ENCODE data around the gene SMAD3.
"Not testable (repeated sequence)": the region's sequence is repeated elsewhere in the genome, so short reads cannot be mapped to it uniquely, and the experiment has no call there.

SMAD3 gene

DNA sequence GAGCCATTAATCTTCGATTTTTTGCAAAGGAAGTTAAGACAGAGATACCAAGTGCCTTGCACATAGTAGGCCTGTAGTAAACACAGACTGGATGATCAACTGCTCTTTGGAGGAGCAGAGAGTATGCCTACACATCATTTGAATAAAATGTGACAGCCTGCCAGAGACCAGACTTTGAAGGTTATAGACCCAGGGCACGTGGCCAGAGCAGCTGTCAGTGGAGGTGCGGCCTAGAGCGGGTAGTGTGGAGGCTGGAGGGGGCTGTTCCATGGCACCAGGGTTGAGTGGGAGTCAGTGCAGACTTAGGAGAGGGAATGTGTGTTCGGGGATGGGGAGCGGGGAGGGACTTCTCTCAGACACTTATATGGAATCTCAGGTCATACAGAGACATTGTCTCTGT, 80.8 kb downstream of the SMAD3 start:
- DNase-seq, result no peak

DNA sequence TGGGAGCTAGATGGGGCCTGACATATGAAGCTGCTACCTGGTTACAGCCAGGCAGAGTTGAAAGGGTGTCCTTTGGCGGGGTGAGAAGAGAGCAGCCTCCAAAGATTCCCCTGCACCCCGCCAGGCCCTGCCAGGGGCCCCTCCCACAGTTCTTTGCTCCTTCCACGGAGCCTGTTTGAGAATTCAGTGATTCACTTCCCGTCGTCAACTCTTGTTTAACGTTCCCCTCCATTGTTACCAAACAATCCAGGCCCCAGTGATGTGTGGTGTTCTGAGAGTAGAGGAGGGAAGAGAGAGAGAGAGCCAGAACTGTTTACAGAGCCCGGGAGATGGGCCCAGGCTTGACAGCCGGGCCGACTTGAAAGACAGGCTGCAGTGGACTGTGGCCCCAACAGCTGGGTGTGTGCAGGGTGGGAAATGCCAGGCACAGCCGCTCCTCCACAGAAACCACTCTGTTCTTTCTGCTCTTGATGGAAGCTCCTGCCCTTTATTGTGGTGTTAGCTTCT, 81.5 kb downstream of the SMAD3 start:
- peak; percentile 79 for DNase-seq

DNA sequence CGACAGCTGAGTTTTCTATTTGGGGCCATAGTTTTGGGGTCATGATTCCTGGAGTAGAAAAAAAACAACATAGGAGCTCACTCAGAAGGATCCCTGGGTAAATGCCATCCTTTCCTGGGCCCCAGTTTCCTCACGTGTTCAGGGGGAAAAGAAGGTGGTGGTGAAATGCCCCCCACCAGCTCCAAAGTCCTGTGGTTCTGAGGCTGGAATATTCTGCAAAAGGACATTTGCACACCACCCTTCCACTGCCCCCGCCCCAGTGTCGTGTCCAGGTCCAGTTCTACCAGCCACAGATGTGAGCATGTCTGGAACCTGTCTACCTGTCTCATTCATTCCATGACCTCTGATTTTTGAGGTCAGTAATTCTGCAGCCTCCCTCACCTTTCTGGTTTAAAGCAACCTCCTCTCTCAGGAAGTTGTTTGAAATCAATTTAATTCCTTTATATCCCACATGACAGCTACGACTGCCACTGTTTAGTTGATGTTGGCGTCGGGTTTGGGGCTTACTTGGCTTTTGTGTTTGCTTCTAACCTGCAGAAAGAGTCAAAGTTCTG, 82.1 kb downstream of the SMAD3 start:
- no peak for DNase-seq

DNA sequence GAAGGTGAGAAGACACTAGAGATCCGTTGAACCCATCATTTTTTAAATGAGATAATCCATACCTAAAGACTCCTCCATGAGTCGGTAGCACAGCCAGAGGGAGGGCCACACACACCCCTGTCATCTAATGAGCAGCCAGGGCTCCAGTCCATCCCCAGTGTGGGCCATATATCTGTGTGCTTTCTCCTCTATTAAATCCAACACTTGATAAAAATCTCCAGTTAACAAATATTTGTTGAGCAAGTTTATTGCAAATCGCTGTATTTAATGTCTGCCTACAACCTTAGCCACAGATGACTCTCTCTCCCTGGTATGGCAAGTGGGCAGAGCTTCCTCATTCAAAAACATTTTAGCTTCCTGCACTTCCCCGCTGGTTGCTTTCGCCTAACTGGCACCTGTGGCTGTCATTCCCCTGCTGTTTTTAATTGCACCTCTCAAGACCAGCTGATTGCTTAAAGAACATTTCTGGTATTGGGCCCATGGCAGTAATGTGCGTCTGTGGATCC, 82.8 kb downstream of the SMAD3 start:
- DNase-seq, result peak; percentile 79

DNA sequence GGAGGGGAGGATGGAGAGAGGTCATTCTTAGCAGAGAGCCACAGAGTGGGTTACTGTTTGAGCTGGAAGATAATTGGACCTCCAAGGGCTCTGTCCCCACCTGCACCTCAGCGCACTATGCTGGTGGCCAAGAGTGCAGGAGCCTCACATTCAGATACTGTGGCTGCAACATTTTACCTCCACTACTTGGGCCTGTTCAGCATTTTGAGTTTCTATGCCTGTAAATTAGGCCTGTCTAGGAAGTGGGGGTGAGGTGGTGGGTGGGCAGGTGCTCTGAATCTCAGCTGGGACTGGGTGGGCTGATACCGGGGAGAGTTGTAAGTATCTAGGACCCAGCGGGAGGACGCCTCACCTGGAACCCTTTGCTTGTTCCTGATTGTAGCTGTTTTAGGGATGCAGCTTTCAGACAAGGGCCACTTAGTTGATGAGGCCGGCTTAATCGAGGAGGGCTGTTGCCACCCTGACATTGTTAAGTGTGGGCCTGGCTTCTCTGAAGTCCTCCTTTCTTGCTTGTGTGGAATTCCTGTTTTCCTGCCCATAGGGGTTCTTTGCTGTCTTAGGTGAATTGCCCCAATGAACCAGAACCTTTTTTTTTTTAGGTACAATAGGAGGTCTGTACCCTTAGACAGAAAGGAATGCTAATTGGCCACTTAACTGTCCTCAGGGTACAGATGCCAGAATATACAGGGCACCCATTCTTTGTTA, 83.8 kb downstream of the SMAD3 start:
- no peak for DNase-seq

DNA sequence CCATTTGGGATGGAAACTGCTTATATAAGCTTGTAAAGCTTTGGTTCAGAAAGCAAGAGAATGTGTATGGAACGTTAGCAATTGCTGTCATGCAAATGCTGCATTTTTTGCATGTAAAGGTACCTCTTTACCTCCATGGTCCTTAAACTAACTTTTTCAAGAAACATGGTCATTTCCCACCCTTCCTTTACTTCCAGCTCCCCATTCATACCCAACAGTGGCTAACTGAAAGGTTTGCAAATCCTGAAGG, 84.3 kb downstream of the SMAD3 start:
- no peak for DNase-seq

DNA sequence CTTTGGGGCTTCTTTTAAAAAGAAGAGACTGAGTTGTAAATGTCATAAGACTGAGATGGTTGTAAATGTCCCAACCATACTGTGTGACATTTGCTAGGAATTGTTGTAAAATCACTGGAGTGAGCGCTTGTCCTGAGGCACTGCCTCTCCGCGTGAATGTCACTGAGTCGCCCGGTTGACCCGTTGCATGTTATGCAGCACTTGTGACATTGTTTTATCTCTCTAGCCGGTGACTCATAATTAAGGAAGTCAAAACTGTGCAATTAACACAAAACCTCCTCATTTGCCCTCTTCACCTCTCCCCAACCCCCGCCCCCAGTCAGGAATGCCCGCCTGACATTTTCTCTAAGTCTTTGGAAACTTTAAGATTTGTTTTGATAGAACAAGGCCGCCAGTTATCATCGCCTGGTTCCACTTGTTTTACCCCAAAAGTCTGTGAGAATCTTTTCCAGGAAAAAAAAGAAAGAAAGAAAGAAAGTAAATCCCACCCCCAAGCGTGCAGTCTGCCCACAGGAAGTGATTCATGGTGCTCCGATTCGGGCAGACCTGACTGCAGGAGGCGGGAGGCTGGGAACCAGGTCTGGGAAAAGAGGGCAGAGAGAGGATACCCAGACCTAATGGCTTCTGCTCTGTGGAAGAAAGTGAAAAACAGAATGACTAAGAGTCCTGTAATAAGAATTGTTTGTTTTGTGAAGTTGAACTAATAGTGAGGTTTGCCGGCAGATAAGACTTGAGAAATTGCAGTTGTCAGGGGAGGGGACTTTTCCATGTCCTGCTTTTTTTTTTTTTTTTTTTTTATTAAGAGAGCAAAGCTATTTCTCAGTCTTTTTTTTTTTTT, 84.8 kb downstream of the SMAD3 start:
- peak; percentile 90 for DNase-seq

DNA sequence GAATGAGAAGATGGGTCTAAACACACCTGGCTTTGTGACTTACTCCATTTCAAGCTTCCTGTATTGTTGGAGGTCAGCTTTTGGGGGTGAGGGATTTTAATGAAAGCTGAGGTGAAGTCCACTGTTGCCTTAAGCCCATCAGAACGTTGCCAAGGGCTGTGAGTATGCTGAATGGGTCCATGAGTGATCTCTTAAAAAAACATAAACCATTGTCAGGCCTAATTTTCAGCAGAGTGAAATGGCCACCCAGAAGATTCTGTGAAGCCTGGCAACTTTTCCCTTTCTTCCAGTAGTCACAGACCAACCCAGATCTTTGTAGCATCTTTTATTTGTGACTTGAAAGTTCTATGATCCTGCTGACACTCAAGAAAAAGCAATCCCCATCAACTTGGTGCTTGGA, 87.0 kb downstream of the SMAD3 start:
- DNase-seq, result no peak

DNA sequence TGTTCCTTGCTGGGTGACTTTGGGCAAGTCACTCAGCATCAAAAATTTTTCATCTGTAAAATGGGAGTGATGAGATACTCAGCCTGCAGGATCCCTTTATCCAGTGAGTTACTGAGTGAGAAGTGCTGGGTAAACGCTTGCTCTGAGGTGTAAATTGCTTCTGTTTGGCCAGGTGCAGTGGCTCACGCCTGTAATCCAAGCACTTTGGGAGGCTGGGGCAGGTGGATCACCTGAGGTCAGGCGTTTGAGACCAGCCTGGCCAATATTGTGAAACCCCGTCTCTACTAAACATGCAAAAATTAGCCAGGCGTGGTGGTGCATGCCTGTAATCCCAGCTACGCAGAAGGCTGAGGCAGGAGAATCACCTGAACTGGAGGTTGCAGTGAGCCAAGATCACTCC, 87.6 kb downstream of the SMAD3 start:
- DNase-seq, result not testable (repeated sequence)

DNA sequence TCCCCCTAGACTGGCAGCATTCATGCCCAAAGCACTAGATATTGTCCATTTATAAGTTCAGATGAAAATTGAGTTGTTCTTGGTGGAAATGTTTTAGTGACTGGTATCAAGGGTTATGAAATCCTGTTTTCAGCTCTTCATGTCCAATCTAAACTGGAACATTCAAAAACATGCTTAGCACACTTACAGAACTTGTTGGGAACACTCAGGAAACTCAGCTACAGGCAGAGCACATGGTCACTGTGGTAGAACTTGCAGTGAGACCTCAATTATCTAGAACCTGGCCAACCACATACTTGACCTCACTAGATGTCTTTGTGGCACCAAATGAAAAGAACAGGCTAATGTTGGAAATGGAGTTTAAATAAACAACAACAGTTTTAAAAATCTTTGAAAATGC, 88.8 kb downstream of the SMAD3 start:
- no peak for DNase-seq

DNA sequence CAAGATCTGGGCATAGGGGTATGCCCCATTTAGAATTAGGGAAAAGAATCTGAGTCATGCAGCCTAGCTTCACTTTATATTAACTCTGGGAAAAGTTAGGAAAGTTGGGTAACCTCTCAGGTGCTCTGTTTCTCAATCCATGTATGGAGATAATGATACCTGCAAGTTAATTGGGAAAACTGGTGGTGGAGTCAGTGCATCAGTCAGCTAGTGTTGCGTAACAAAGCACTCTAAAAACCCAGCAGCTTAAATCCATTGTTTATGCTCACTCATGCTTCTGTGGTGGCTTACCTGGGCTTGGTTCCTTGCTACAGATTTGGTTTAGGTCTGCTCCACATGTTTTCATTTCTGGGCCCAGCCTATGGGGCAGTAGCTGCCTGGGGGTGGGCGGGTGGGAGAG, 91.0 kb downstream of the SMAD3 start:
- DNase-seq, result no peak

DNA sequence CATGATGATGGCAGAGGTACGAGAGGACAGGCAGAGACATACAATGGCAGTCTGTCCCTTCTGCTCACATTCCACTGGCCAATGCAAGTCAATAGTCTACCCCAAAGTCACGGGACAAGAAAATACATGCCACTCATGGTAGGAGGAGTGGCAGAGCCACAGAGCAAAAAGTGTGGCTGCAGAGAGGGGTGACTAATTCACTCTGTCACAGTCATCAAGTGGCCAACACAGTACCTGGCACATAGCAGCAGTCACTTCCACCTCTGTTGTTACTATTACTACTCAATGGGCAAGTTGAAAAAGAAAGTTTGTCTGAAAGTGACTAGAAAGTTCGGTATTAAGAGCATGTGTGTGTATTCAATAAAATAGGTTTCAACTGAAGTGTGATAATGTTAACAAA, 91.4 kb downstream of the SMAD3 start:
- DNase-seq, result no peak

DNA sequence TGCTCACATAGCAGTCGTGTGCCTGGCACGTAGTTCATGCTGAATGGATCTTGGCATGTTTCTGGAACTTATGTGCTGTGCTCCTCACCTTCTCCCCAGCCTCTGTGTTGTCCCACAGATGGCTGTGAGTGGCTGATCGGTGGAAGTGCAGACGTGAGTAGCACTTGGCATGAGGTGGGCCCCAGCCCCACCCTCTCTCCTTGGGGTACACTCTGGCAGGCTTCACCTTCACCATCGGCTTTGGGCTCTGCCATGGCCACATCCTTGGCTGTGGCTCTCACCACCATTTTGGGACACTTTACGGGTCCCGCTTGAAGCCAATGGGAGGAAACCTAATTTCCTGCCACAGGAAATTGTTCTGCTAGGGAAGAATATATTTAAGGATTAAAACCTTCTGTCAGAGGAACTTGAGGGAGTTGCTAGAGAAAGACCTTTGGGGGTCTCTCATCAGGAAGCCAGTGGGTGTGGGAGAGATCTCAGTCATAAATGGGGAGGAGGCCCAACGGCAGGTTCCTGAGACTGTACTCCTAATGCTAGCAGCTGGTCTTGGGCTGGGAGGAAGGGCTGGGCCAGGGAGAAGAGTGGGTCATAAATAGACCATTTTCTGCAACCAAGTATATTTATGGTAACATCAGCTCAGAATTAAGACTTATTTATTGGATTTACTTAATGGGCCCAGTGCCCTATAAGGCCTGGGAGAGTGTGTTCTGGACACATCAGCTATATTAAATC, 92.3 kb downstream of the SMAD3 start:
- no peak for DNase-seq

DNA sequence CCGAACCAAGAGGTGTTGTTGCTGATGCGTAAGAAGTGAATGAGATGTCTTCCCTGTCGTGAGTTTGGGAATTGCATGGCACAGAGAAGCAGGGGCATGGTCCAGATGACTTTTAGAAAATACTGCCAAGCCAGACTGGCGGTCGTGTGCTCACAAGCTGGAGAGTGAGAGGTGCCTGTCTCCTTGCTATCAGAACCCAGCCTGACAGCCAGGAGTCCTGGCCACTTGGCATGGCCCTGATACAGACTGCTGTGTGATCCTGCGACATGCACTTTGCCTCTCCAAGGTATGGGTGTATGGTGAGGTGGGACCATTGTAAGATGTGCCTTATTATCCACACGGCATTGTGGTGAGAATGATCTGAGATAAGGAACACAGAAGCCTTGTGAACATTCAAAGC, 93.0 kb downstream of the SMAD3 start:
- no peak for DNase-seq

DNA sequence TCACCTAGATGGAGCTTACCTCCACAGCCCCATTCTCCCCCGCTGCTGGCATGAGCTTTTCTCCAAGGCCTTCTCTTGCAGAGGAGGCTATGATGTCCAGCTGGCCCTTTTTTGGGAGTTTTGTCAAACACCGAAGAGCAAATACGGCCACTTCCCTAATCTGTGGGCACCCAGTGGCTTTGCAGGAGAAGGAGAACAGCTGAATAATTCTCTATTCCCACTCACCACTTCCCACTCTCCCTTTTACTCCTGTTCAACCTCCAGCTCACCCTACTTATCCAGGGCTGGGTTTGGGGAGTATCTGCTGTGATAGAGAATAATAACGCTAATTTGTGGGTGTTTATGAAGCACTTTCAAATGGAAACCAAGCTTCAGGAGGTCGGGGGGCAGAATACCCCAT, 96.0 kb downstream of the SMAD3 start:
- DNase-seq, result peak; percentile 67

DNA sequence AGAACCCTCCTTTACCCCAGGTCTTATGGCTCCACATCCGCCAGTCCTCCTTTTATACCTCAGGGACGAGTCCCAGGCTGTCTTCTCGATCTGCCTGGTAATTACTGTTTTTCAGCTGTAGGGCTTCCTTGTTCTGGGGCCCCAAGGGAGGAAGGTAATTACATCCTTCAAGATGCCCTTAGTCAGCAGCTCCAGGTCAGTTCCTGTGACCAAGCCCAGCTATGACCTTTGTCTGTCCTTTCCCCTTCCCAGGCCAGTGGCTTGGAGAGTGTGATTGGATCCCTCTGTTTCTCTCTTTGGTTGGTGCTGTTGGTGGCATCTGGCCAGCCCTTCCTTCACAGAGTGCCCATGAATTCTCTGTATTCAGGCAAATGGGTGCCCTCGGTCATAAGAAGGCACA, 96.5 kb downstream of the SMAD3 start:
- DNase-seq, result no peak

DNA sequence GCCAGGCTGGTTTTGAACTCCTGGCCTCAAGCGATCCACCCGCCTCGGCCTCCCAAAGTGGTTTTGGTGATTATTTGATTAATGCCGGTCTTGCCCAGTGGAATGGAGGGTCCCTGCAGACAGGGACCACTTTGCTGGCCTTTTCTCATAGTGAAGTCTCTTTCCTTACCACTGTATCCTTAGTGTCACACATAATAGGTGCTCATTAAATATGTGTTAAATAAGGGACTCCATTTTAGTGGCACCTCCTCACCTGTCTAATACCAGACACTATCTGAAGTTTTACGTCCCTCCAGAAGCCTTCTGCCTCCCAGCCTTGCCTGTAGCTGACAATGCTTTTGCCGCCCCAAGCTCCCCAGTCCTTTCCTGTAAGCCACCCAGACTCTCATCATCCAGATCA, 97.8 kb downstream of the SMAD3 start:
- no peak for DNase-seq

DNA sequence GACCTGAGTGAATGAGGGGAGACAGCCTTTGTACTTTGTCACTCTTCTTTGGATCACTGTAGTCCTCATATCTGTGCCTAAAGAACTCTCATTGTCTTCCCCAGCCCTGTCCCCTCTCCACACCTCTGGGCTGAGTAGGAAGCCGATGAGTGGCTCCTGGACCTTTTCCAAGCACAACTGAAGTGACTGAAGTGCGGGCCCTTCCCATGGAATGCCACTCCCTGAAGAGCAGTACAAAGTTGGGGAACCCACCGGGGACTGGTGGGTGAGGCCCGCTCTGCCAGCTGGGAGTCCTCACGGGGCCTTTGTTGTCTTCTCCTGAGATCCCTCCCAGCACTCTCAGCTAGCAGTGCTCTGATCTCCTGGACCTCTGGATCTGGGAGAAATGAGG, 99.0 kb downstream of the SMAD3 start:
- no peak for DNase-seq

DNA sequence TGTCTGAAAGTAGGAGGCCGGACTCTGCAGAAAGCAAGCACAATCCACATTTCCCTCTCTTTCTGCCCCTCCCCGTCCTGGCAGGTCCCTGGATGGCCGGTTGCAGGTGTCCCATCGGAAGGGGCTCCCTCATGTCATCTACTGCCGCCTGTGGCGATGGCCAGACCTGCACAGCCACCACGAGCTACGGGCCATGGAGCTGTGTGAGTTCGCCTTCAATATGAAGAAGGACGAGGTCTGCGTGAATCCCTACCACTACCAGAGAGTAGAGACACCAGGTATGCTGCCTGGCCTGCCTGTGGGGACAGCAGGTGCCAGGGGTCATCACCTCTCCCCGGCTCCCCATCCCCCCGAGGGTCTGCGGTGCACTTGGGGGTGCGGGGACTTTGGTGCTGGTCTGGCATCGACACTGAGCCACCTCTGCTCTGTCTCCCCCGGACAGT, 99.4 kb downstream of the SMAD3 start:
- no peak for DNase-seq

DNA sequence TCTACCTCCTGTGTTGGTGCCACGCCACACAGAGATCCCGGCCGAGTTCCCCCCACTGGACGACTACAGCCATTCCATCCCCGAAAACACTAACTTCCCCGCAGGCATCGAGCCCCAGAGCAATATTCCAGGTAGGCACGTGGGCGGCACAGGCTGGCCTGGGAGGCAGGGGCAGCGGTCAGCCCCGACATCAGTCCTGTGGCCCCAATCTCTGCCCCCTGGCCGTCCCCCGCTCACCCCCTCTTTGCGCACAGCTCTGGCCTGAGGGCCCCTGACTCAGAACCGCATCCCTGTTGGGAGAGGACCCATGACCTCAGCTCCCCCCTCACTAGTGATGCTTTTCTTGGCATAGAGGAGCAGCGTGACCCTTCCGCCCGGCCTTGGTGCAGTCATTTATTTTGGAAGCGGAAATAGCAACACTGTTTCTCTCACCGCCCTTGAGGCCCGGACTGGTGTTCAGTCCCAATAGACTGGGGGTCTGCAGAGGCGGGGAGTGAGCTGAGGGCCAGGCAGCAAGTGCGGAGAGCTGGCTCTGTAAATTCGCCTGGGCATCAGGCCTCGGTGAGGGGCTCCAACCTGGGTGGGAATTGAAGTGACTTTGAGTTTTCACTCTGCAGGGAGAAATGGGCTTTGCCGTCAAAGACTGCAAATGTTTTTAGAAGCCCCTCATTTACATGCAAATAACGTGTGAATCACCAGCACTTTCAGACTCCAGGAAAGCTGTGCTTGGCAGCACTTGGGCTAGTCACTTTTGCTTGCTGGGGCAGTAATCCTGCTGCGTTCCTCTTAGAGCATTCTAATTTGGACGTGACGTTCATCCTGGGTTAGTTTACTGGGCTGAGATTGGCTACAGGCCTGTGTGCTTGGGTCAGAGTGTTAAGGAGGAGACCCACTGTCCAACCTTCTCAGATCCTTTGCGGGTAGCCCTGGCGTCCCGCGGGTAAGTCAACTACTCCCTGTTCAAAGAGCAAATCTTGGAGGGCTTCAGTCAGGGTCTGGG, 100.2 kb downstream of the SMAD3 start:
- DNase-seq, result no peak

DNA sequence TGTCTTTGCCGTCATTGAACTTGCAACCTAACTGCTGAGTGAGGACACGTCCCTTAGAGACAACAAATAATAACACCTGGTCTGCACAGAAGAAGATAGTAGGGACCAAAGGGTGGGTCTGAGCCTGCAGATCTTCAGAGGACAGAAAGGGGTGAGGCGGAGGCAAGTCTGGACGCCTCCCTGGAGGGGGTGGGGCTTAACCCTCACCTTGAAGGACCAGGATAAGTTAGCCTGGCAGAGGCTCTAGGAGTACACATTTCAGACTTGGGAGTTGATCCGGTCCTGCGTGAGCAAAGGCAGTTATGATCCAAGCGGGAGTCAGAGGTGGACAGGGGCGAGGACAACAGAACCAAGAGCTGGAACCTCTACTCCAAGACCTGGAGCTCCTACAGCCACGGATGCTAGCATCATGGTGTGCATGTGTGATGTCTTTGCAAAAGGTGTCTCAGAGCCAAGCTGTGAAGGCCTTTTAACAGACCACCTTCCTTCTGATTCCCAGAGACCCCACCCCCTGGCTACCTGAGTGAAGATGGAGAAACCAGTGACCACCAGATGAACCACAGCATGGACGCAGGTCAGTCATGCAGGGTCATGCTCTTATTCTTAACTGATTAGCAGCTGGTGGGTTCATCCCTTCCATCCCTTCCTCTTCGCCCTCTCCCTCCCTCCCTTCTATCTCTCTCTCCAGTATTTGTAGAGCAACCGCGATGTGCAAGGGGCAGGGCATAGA, 101.0 kb downstream of the SMAD3 start:
- no peak for DNase-seq
